SU-DHL-6 (cell line): ENCODE data around the gene CHD3.

Source experiments
- H2AFZ ChIP-seq: fragments of 200-600 bp; sonication (generic); 2 replicates; pipeline ENCODE4 v1.6.1; 2014; ENCODE audit warnings: low read depth, mild to moderate bottlenecking, moderate library complexity, mixed read lengths, antibody characterized with exemption, low read length; ENCODE audit not compliant: severe bottlenecking
- H3F3A ChIP-seq: fragments of 200-600 bp; shearing (Covaris generic); 2 replicates; pipeline ENCODE4 v1.6.0; 2016; ENCODE audit warnings: antibody characterized with exemption, mild to moderate bottlenecking; ENCODE audit not compliant: insufficient read depth
- H3K27ac ChIP-seq: fragments of 200-600 bp; sonication (generic); 2 replicates; pipeline ENCODE4 v1.5.1; 2016; ENCODE audit warnings: low read depth, mild to moderate bottlenecking, low read length, moderate library complexity, mixed read lengths
- H3K27me3 ChIP-seq: fragments of 200-600 bp; sonication (generic), shearing (Covaris generic); 2 replicates; pipeline ENCODE4 v1.6.0; 2014; ENCODE audit warnings: mild to moderate bottlenecking, low read length
- H3K36me3 ChIP-seq: fragments of 200-600 bp; sonication (generic); 2 replicates; pipeline ENCODE4 v1.6.1; 2014; ENCODE audit warnings: mild to moderate bottlenecking, low read length, mixed read lengths
- H3K4me2 ChIP-seq: fragments of 300-600, 200-600 bp; shearing (Covaris generic), sonication (generic); 2 replicates; pipeline ENCODE4 v1.6.0; 2014; ENCODE audit warnings: low read length, low read depth, mild to moderate bottlenecking; ENCODE audit not compliant: poor library complexity, severe bottlenecking
- H3K4me3 ChIP-seq: fragments of 200-600 bp; sonication (generic); 2 replicates; pipeline ENCODE4 v1.5.1; 2014; ENCODE audit warnings: antibody characterized with exemption, low read length, mild to moderate bottlenecking, mixed read lengths; ENCODE audit not compliant: insufficient read depth, poor library complexity, severe bottlenecking
- H3K79me2 ChIP-seq: fragments of 200-600 bp; sonication (generic); 2 replicates; pipeline ENCODE4 v1.6.1; 2014; ENCODE audit warnings: mild to moderate bottlenecking, low read length, moderate library complexity; ENCODE audit not compliant: insufficient read depth
- H3K9ac ChIP-seq: fragments of 200-600 bp; sonication (generic); 2 replicates; pipeline ENCODE4 v1.7.0; 2014; ENCODE audit warnings: mild to moderate bottlenecking, low read length
- H3K9me2 ChIP-seq: fragments of 200-600 bp; sonication (generic); replicated peaks from 2 replicates; pipeline ENCODE4 v1.6.1; 2014; ENCODE audit warnings: low read length; ENCODE audit not compliant: insufficient read depth
- H3K9me3 ChIP-seq: fragments of 200-600 bp; sonication (generic); 2 replicates; pipeline ENCODE4 v1.6.1; 2014; ENCODE audit warnings: low read length, mixed read lengths; ENCODE audit not compliant: insufficient read depth
- H4K20me1 ChIP-seq: fragments of 200-600 bp; sonication (generic); 2 replicates; pipeline ENCODE4 v1.6.1; 2014; ENCODE audit warnings: low read depth, mild to moderate bottlenecking, antibody characterized with exemption, low read length, moderate library complexity, mixed read lengths
- EZH2phosphoT487 ChIP-seq: fragments of 200-600 bp; sonication (generic), shearing (Covaris generic); conservative IDR thresholded peaks from 2 replicates; pipeline ENCODE4 v1.6.1; 2018; ENCODE audit warnings: mild to moderate bottlenecking, antibody characterized with exemption, low read length, moderate library complexity, mixed read lengths
- TF ChIP-seq, protein P1 (sequence below): fragments of 200-600 bp; sonication (generic); IDR thresholded peaks from one replicate; pipeline ENCODE4 v1.5.1; 2017; ENCODE audit warnings: antibody characterized with exemption, mild to moderate bottlenecking, low read length, moderate library complexity; ENCODE audit not compliant: insufficient read depth, poor library complexity, severe bottlenecking

CHD3 gene

DNA sequence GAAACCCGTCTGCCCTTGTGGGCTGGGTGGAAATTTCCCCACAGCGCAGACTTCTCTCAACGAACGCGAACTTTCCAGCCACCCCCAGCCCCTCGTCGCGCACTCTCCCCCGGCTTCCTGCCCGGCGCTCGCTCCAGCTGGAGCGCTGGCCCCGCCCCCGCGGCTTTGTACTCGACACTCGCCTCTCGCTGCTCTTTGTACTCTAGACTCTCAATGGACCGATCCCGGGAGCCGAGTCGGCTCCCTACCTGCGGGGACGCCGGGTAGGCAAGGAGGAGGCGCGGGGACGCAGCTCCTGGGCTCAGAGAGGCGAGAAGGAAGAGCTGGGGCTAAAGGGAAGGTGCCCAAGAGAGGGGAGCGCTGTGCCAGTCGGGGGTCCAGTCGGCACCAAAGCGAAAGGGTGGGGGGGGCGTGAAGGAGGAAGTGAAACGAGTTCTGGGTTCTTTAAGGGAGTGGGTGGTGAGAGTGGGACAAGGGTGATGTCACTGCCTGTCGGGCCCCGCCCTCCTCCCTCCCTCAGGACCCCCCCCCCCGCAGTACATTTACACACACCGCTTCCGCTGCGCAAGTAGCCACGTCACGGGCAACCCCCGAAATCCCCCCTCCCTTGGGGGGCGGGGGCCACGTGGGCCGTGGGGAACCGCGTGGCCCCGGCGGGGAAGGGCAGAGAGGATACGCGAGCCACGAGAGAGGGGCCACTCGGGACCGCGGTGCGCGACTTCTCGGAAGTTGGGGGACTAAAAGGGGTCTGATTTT lies 44.9 kb upstream of the CHD3 start:
- Histone ChIP-seq H4K20me1 (no peaks in the 10 kb centered on the region), H3K27me3 (no peaks in the 10 kb centered on the region), H3K36me3 (no peaks in the 10 kb centered on the region), H3K27ac (peak overlapping the region; percentile 94), H3K79me2 (peaks cover 17% of the 10 kb centered on the region; the same call in 1 of the 2 replicates), H3K4me3 (peak overlapping the region; percentile 76), H2AFZ (peak overlapping the region; percentile 57), H3F3A (peaks cover 36% of the 10 kb centered on the region), H3K9me2 (no peaks in the 10 kb centered on the region), H3K4me2 (peak overlapping the region; percentile 92), H3K9ac (peak overlapping the region; percentile 80), H3K9me3 (no peaks in the 10 kb centered on the region)
- TF ChIP-seq EZH2phosphoT487: no peak
- TF ChIP-seq, protein P1, sequence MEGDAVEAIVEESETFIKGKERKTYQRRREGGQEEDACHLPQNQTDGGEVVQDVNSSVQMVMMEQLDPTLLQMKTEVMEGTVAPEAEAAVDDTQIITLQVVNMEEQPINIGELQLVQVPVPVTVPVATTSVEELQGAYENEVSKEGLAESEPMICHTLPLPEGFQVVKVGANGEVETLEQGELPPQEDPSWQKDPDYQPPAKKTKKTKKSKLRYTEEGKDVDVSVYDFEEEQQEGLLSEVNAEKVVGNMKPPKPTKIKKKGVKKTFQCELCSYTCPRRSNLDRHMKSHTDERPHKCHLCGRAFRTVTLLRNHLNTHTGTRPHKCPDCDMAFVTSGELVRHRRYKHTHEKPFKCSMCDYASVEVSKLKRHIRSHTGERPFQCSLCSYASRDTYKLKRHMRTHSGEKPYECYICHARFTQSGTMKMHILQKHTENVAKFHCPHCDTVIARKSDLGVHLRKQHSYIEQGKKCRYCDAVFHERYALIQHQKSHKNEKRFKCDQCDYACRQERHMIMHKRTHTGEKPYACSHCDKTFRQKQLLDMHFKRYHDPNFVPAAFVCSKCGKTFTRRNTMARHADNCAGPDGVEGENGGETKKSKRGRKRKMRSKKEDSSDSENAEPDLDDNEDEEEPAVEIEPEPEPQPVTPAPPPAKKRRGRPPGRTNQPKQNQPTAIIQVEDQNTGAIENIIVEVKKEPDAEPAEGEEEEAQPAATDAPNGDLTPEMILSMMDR: no peak

DNA sequence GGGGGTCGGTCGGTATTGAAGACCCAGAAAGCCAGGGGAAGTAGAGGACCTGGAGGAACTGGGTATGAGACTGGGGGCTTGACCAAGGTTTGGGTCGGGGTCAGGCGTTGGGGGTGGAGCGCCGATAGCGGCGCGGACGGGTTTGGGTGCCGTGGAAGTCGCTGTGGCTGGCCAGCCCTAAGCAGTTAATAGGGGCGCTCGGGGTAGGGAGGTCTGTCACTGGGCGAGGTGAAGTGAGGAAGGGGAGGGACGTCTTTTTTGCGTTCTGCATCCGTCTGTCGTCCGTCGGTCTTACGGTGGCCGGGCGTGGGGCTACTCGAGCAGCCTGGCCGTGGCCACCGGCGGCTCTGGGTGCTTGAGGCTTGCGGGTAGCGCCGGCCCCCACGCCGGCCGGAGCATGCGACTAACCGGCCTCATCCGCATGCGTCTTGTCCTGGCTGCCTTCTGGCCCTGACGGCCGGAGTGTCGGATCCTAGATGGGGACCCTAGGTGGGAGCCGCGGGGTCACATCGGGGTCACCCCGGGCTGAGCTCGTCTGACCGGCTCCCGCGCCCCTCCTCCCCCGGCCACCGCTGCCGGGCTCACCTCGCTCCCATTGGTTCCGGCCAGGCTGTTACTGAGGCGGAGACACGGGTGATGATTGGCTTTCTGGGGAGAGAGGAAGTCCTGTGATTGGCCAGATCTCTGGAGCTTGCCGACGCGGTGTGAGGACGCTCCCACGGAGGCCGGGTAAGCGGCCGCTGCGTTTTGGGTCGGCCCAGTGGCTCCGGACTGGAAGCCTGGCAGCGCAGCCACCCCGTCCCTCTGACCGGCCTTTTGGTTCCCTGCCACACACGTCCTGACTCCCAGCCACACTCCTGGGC lies 44.1 kb upstream of the CHD3 start:
- H3K9me3 ChIP-seq: no peaks in the 10 kb centered on the region
- TF ChIP-seq, protein P1: no peak
- no peak for TF ChIP-seq EZH2phosphoT487
- peaks cover 32% of the 10 kb centered on the region for H3F3A ChIP-seq
- H4K20me1 ChIP-seq: no peaks in the 10 kb centered on the region
- peak overlapping the region; percentile 94 for H3K27ac ChIP-seq
- H3K4me3 ChIP-seq: peak overlapping the region; percentile 76
- H2AFZ ChIP-seq: no peak overlapping the region
- peak overlapping the region; percentile 92 for H3K4me2 ChIP-seq
- H3K9me2 ChIP-seq: no peaks in the 10 kb centered on the region
- H3K79me2 ChIP-seq: peaks cover 17% of the 10 kb centered on the region; the same call in 1 of the 2 replicates
- peak overlapping the region; percentile 80 for H3K9ac ChIP-seq
- H3K36me3 ChIP-seq: no peaks in the 10 kb centered on the region
- H3K27me3 ChIP-seq: no peaks in the 10 kb centered on the region

- Histone ChIP-seq H3K9me2 (no peaks in the 10 kb centered on the region), H3K4me3 (peak overlapping the region; percentile 76), H3K27me3 (no peaks in the 10 kb centered on the region), H3K36me3 (no peaks in the 10 kb centered on the region), H3K27ac (peak overlapping the region; percentile 22), H3F3A (peaks cover 32% of the 10 kb centered on the region), H3K79me2 (peaks cover 17% of the 10 kb centered on the region; the same call in 1 of the 2 replicates), H4K20me1 (no peaks in the 10 kb centered on the region), H2AFZ (no peak overlapping the region), H3K9me3 (no peaks in the 10 kb centered on the region), H3K9ac (peak overlapping the region; percentile 80), H3K4me2 (peak overlapping the region; percentile 92)
- TF ChIP-seq, protein P1: no peak
- TF ChIP-seq EZH2phosphoT487: no peak
These were observed 43.1 kb upstream of the CHD3 start for GRCh38 chr17:7845359-7846062.
